Adipocyte (in vitro differentiated cells): ENCODE data around the gene BTBD1.
"Not testable (repeated sequence)": the region's sequence is repeated elsewhere in the genome, so short reads cannot be mapped to it uniquely, and the experiment has no call there.

Experiments used
- DNase-seq: peaks from one replicate; pipeline ENCODE4 v3.0.0-alpha.2; 2015; ENCODE audit warnings: low read depth
- H3K27me3 ChIP-seq: replicated peaks from 2 replicates; pipeline ENCODE4 v1.7.0; 2013; ENCODE audit warnings: mild to moderate bottlenecking, low read length, moderate library complexity; ENCODE audit not compliant: control insufficient read depth, insufficient read depth
- H3K36me3 ChIP-seq: 2 replicates; pipeline ENCODE4 v1.7.0; 2013; ENCODE audit warnings: low read length, mild to moderate bottlenecking, moderate library complexity; ENCODE audit not compliant: control insufficient read depth, insufficient read depth, severe bottlenecking
- H3K4me1 ChIP-seq: 2 replicates; pipeline ENCODE4 v1.7.0; 2013; ENCODE audit warnings: mild to moderate bottlenecking, low read length, moderate library complexity; ENCODE audit not compliant: control insufficient read depth, insufficient read depth
- H3K4me3 ChIP-seq: 2 replicates; pipeline ENCODE4 v1.7.0; 2013; ENCODE audit warnings: mild to moderate bottlenecking, low read length, moderate library complexity
- H3K9ac ChIP-seq: 2 replicates; pipeline ENCODE4 v1.7.0; 2013; ENCODE audit warnings: mild to moderate bottlenecking, low read length, moderate library complexity
- H3K9me3 ChIP-seq: 2 replicates; pipeline ENCODE4 v1.7.0; 2013; ENCODE audit warnings: mild to moderate bottlenecking, low read length, moderate library complexity; ENCODE audit not compliant: control insufficient read depth

BTBD1 gene

DNA sequence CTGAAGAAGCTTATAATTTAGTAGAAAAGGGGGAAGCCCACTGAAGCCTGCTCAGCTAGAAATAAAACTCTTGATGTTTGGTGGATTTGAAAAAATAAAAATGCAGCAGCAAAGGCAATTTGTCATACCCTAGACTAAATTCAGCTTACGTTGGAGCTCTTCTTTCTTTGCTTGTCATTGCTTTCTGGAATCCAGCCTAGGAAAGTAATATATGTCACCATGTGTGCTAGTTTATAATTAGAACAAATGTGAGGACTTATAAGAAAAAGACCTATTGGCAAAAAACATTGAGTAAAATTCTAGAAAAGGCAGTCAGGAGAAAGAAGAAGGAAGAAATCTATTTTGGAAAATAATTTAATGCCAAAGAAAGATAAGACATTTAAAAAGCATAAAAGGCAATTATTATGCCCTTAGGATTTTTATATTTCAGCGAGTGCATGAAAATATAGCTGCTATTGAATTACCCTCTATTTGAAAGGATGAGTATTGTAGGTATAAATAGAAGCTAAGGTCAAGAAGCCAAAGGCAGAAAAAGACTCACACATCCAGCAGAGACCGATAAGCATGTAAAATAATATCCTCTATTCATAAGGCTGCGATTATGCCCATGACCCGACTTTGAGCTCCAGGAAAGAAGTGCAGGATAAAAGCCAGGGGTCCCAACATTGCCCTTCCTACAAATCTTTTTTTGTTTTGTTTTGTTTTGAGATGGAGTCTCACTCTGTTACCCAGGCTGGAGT, 10.6 kb upstream of the BTBD1 start:
- DNase-seq: no peak
- peaks cover 8% of the 10 kb centered on the region for H3K9me3 ChIP-seq
- no peak overlapping the region for H3K4me3 ChIP-seq
- H3K9ac ChIP-seq: no peak overlapping the region
- H3K4me1 ChIP-seq: no peaks in the 10 kb centered on the region
- H3K27me3 ChIP-seq: peaks cover 19% of the 10 kb centered on the region
- no peaks in the 10 kb centered on the region for H3K36me3 ChIP-seq

DNA sequence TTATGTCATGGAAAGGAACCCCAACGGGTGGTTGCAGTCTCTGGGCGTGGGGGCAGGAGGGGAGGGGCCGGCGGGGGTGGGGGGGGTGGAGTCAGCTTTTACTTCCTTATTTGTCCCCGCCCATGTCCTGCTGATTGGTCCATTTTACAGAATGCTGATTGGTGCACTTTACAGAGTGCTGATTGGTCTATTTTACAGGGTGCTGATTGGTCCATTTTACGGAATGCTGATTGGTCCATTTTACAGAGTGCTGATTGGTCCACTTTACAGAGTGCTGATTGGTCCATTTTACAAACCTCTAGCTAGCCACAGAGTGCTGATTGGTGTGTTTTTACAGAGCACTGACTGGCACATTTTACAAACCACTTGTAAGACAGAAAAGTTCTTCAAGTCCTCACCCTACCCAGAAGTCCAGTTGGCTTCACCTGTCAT, 2.2 kb upstream of the BTBD1 start:
- H3K36me3 ChIP-seq, H3K9me3 ChIP-seq, H3K4me3 ChIP-seq, H3K9ac ChIP-seq, DNase-seq, H3K27me3 ChIP-seq: not testable (repeated sequence)
- H3K4me1 ChIP-seq: peaks cover 19% of the 10 kb centered on the region

DNA sequence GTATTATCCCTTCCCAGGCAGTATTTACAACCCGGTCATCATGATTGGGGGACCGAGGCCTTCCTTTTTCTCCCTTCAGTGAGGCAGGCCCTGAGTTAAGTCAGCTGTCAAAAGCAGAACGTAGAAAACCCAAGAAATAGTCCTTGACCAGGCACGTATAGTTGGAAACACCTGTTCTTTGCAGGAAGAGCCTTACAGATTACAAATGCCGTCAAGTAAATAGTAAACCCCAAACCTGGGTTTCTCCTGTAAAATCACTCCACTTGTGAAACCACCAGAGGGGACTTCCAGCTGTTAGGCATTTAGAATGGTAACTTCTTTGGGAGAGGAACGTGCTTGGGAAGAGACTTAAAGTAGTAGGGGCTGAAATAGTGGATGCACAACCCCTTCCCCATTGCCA, 1.0 kb upstream of the BTBD1 start:
- Histone ChIP-seq H3K27me3 (no peaks in the 10 kb centered on the region), H3K9me3 (peaks cover 1% of the 10 kb centered on the region), H3K36me3 (no peaks in the 10 kb centered on the region), H3K9ac (peak overlapping the region; percentile 94), H3K4me1 (peaks cover 31% of the 10 kb centered on the region), H3K4me3 (no peak overlapping the region)
- no peak for DNase-seq

DNA sequence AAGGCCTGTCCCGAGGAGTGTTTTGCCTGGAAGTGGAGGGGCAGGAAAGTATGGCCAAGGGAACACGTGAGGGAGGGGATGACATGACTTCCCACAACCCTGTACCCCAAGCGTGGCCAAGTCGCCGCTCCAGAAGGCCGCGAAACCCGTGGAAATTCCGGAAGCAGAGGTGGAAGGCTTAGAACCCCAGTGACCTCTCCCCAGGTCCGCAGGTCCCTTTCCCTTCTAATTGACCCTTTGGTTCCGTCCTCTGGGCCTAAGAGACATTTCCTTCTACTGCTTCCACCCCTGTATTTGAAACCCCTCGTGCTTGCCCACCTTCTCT, 548 bp upstream of the BTBD1 start:
- Histone ChIP-seq H3K27me3 (no peaks in the 10 kb centered on the region), H3K36me3 (no peaks in the 10 kb centered on the region), H3K9ac (peak overlapping the region; percentile 94), H3K4me1 (peaks cover 31% of the 10 kb centered on the region), H3K9me3 (no peaks in the 10 kb centered on the region), H3K4me3 (peak overlapping the region; percentile 94)
- DNase-seq: no peak

DNA sequence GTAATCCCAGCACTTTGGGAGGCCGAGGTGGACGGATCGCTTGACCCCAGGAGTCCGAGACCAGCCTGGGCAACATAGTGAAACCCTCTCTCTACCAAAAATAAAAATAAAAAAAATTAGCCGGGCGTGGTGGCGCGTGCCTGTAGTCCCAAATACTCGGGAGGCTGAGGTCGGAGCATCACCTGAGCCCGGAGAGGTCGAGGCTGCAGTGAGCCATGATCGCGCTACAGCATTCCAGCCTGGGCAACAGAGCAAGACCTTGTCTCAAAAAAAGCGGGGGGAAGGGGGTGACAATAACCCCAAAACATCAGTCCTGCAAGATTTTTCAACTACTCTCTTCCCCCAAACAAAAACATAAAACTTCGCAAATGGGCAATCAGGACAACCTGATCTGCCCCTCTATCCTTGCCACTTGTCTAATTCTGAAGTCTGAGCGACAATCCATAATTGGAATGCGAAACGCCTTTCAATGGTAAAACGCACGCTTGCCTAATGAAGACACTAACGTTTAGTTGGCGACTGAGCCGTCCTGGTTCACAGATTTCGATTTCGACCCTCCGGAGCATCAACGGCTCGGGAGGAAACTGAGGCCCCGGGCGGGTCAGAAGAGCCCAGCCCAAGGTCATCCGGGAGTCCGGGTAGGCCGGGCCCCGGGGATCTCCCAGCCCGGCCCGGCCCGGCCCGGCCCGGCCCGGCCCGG, 868 bp downstream of the BTBD1 start:
- peak; percentile 45 for DNase-seq
- Histone ChIP-seq H3K4me1 (peaks cover 39% of the 10 kb centered on the region), H3K9me3 (no peaks in the 10 kb centered on the region), H3K9ac (peak overlapping the region; percentile 94), H3K36me3 (peaks cover 7% of the 10 kb centered on the region), H3K4me3 (peak overlapping the region; percentile 94), H3K27me3 (no peaks in the 10 kb centered on the region)

DNA sequence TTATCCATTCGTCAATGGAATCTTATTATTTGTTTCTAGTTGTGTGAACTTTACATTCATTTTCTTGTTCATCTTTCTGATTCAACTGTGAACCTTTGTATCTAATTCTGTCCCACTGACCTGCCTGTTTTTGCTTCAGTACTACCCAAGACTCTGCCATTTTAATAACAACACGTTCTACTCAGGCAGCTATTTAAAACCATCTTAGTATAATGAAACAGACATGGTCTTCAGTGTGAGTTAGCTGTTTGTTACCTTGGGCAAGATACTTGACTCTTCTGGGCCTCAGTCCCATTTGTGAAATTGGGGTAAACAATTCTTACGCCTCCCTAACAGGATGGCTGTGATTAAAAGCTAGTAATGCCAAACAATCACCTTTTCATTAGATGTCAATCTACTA, 1.6 kb downstream of the BTBD1 start:
- peaks cover 7% of the 10 kb centered on the region for H3K36me3 ChIP-seq
- no peaks in the 10 kb centered on the region for H3K9me3 ChIP-seq
- H3K4me1 ChIP-seq: peaks cover 39% of the 10 kb centered on the region
- peak overlapping the region; percentile 94 for H3K9ac ChIP-seq
- H3K27me3 ChIP-seq: no peaks in the 10 kb centered on the region
- peak overlapping the region; percentile 94 for H3K4me3 ChIP-seq
- DNase-seq: peak; percentile 20

DNA sequence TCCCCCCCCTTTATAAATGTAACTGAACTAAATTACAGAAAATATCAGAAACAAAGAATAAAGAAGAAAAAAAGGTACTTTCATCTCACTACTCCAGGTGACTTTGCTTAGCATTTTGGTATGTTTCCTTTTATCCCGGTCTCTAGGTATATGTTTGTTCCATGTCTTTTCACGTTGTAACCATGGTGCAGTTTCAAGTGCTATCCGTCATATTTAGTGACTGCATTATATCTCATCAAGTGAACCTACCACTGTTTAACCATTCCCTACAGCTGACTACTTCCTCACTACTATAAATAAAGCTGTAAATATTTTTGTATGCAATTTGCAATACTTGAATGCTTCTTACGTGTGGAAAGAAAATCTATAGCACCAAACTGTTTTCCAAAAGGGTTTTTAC, 2.2 kb downstream of the BTBD1 start:
- Histone ChIP-seq H3K27me3 (no peaks in the 10 kb centered on the region), H3K9me3 (no peaks in the 10 kb centered on the region), H3K4me1 (peaks cover 39% of the 10 kb centered on the region), H3K4me3 (peak overlapping the region; percentile 94), H3K9ac (peak overlapping the region; percentile 94), H3K36me3 (peaks cover 7% of the 10 kb centered on the region)
- peak; percentile 23 for DNase-seq

DNA sequence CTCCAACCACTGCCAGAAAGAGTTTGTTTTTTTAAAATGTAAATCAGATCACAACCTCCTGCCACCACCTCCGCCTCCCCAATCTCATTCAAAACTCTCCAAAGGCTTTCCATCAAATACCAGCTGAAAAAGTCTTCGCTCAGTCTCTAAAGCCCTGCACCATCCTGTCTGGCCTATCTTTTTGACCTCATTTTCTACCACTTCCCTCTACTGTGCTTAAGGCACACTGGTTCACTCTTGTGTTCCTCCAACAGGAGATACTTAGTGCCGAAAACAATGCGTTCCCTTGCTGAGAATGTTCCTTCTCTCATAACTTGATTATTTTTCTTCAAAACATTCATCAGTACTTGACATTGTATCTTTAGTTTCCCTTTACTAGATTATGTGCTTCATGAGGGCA, 3.5 kb downstream of the BTBD1 start:
- Histone ChIP-seq H3K9ac (no peak overlapping the region), H3K9me3 (no peaks in the 10 kb centered on the region), H3K4me1 (peaks cover 39% of the 10 kb centered on the region), H3K27me3 (no peaks in the 10 kb centered on the region), H3K4me3 (peak overlapping the region; percentile 94), H3K36me3 (peaks cover 7% of the 10 kb centered on the region)
- no peak for DNase-seq

DNA sequence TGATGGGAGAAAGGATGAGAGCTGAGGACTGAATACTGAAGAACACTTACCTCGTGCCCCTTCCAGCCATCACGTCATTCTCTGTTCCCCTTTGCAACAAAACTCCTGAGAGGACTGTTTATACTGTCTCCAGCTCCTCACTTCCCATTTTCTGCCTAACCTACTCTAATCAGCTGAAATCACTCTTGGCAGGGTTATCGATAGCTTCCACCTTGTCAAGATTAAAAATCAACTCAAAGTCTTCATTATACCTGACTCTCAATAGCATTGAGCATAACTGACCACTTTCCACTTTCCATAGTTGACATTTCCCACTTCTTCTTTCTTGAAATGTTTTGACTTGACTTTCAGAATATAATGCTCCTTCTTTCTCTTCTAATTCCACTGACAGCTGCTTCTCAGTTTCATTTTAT, 4.3 kb downstream of the BTBD1 start:
- Histone ChIP-seq H3K9me3 (no peaks in the 10 kb centered on the region), H3K4me3 (no peak overlapping the region), H3K36me3 (peaks cover 7% of the 10 kb centered on the region)

DNA sequence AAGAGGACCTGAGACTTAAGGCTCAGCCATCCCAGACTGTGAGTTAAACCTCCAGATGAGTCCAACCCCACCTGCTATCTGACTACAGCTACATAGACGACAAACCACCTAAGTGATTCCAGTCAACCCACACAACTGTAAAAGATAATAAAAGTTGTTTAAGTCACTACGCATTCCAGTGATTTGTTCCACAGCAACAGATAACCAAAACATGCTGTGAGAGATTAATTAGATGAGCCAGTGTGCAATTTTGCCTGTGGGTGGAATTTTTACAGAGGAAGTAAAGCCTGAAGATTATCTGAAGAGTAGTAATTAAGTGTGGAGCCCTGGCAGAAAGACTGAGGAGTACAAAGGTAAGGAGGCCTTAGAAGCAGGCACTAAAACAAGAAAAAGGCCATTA, 5.4 kb downstream of the BTBD1 start:
- Histone ChIP-seq H3K36me3 (peaks cover 7% of the 10 kb centered on the region), H3K27me3 (no peaks in the 10 kb centered on the region), H3K9me3 (no peaks in the 10 kb centered on the region), H3K9ac (no peak overlapping the region), H3K4me1 (peaks cover 34% of the 10 kb centered on the region), H3K4me3 (no peak overlapping the region)
- DNase-seq: peak; percentile 53

More for the DNA sequence above, 4.3 kb downstream of the BTBD1 start:
- no peak for DNase-seq
- Histone ChIP-seq H3K27me3 (no peaks in the 10 kb centered on the region), H3K9ac (no peak overlapping the region), H3K4me1 (peaks cover 38% of the 10 kb centered on the region)

DNA sequence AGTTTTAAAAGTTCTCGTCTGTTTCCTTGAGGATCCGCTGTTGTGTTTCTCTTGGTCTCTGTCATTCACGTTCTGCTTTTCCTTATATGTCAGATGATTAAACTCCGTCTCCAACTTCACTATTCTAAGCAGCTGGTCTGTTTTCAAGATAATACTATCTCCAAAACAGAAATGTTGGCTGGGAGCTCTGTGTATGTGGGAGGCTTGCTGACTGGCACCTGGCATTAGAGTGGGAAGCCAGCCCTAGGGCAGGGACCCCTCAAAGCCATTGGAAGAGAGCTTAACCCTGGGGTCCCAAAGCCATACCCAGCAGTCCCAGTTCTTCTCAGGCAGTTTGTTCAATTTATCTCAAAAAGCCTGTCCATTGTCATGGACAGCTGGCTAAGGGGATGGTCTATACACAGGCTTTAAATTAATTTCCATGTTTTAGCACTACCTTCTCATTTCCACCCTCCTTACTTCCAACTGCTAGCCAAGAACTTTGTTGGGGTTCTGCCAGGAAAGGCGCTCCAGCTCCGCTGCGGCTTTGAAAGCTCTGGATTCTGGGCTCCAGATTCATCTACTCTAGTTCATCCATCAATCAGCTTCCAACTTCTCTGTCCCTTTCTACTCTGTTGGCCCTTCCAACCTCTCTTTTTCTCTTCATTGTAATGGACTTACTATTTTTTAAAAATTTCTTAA, 9.2 kb downstream of the BTBD1 start:
- no peak overlapping the region for H3K9ac ChIP-seq
- DNase-seq: no peak
- peaks cover 16% of the 10 kb centered on the region for H3K4me1 ChIP-seq
- H3K4me3 ChIP-seq: no peak overlapping the region
- H3K9me3 ChIP-seq: no peaks in the 10 kb centered on the region
- peaks cover 35% of the 10 kb centered on the region for H3K36me3 ChIP-seq
- H3K27me3 ChIP-seq: no peaks in the 10 kb centered on the region
